Keratinocyte (primary cell): ENCODE results near the gene TMCO1.

Experiments used
- EZH2 ChIP-seq: IDR thresholded peaks from one replicate; pipeline ENCODE4 v1.6.1; 2012; ENCODE audit warnings: inconsistent platforms, mild to moderate bottlenecking, low read length, moderate library complexity
- TF ChIP-seq, protein P1 (sequence below), 3 experiments: IDR thresholded peaks in 1 of 3; conservative IDR thresholded peaks in 1 of 3; optimal IDR thresholded peaks in 1 of 3; 2 replicates in 2 of 3; 3 replicates in 1 of 3; pipeline versions ENCODE3 to v1.5.1; 2011; ENCODE audit warnings: low read length in 3 of 3, mild to moderate bottlenecking in 3 of 3, moderate library complexity in 2 of 3, control low read depth in 1 of 3, inconsistent platforms in 1 of 3; ENCODE audit not compliant: insufficient read depth in 2 of 3; ENCODE audit errors: extremely low read depth in 1 of 3

DNA sequence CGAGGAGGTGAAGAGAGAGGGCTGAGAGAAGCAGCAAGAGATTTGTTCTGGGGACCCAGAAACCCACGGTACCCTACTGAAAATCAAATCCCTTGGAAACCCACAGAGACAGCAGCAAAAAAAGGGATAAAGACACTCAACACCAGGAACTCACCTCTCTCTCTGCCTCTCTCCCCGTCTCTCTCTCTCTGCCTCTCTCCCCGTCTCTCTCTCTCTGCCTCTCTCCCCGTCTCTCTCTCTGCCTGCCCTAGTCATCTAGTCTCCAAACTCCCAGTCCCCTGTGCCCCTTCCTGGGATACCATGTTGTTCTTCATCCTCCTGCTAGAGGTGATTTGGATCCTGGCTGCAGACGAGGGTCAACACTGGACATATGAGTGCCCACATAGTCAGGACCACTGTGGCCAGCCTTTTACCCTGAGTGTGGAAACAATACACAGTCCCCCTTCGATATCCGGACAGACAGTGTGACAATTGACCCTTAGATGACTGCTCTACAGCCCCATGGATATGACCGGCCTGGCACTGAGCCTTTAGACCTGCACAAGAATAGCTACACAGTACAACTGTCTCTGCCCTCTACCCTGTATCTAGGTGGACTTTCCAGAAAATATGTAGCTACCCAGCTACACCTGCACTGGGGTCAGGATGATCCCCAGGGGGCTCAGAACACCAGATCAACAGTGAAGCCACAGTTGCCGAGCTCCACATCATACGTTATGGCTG lies 60.5 kb downstream of the TMCO1 start:
- TF ChIP-seq, protein P1, sequence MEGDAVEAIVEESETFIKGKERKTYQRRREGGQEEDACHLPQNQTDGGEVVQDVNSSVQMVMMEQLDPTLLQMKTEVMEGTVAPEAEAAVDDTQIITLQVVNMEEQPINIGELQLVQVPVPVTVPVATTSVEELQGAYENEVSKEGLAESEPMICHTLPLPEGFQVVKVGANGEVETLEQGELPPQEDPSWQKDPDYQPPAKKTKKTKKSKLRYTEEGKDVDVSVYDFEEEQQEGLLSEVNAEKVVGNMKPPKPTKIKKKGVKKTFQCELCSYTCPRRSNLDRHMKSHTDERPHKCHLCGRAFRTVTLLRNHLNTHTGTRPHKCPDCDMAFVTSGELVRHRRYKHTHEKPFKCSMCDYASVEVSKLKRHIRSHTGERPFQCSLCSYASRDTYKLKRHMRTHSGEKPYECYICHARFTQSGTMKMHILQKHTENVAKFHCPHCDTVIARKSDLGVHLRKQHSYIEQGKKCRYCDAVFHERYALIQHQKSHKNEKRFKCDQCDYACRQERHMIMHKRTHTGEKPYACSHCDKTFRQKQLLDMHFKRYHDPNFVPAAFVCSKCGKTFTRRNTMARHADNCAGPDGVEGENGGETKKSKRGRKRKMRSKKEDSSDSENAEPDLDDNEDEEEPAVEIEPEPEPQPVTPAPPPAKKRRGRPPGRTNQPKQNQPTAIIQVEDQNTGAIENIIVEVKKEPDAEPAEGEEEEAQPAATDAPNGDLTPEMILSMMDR (optimal IDR thresholded peaks at IDR 0.05 in 1 of 3, IDR thresholded peaks at IDR 0.05 in 1 of 3, conservative IDR thresholded peaks at IDR 0.05 in 1 of 3; ENCODE audit: extremely low read depth in 1 of 3, insufficient read depth in 2 of 3, low read length in 3 of 3), result no peak
- no peak for TF ChIP-seq EZH2
